ENCODE results near the gene NCAPG. TPM values are rescaled to one million over a fixed set of nuclear protein-coding genes. Genes with fewer than 3 reads are reported as not detected.

NCAPG gene
- polyA plus RNA-seq, 3 donors, result not detected

- H4K20me1 ChIP-seq (ENCODE audit: insufficient read depth, low read length), result no peaks in the 10 kb centered on the region
- H3K9ac ChIP-seq (ENCODE audit: insufficient read depth, low read length, poor library complexity, severe bottlenecking), result no peak overlapping the region
- no peaks in the 10 kb centered on the region for H3K79me2 ChIP-seq (ENCODE audit: insufficient read depth, low read length)
- intact Hi-C loops (cut with micrococcal nuclease), result no loop called here
- no peaks in the 10 kb centered on the region for H3K36me3 ChIP-seq (replicated peaks in 1 of 2; ENCODE audit: control insufficient read depth in 1 of 2, insufficient read depth in 2 of 2, low read length in 2 of 2)
- DNase-seq, result no peak
- no peaks in the 10 kb centered on the region for H3K27me3 ChIP-seq (ENCODE audit: control insufficient read depth in 2 of 2, insufficient read depth in 2 of 2, low read length in 2 of 2)
- H3K4me3 ChIP-seq (replicated peaks in 1 of 3; ENCODE audit: low read depth in 2 of 3, low read length in 3 of 3), result no peak overlapping the region
- Mint-ChIP-seq H3K27me3 (ENCODE audit: low read depth in 3 of 3) (no peaks in the 10 kb centered on the region), H3K27ac (no peak overlapping the region), H3K4me3 (no peak overlapping the region), H3K36me3 (peaks cover 5 to 11% of the 10 kb centered on the region in 2 donors), H3K4me1 (no peaks in the 10 kb centered on the region), H3K9me3 (peaks cover 0 to 4% (median 0%) of the 10 kb centered on the region in 7 donors)
- no peak overlapping the region for H3K4me2 ChIP-seq (replicated peaks; ENCODE audit: extremely low read depth, low read length, poor library complexity, severe bottlenecking)
- no peaks in the 10 kb centered on the region for H3K4me1 ChIP-seq (ENCODE audit: control insufficient read depth in 1 of 2, insufficient read depth in 2 of 2, low read length in 2 of 2)
- 100% methylated on average over 1 of the region's 4 CpGs for WGBS (ENCODE audit: insufficient coverage)
- H2AFZ ChIP-seq (ENCODE audit: insufficient read depth, low read depth, low read length, poor library complexity, severe bottlenecking), result no peak overlapping the region
- TF ChIP-seq, protein P1, sequence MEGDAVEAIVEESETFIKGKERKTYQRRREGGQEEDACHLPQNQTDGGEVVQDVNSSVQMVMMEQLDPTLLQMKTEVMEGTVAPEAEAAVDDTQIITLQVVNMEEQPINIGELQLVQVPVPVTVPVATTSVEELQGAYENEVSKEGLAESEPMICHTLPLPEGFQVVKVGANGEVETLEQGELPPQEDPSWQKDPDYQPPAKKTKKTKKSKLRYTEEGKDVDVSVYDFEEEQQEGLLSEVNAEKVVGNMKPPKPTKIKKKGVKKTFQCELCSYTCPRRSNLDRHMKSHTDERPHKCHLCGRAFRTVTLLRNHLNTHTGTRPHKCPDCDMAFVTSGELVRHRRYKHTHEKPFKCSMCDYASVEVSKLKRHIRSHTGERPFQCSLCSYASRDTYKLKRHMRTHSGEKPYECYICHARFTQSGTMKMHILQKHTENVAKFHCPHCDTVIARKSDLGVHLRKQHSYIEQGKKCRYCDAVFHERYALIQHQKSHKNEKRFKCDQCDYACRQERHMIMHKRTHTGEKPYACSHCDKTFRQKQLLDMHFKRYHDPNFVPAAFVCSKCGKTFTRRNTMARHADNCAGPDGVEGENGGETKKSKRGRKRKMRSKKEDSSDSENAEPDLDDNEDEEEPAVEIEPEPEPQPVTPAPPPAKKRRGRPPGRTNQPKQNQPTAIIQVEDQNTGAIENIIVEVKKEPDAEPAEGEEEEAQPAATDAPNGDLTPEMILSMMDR (IDR thresholded peaks at IDR 0.05), result no peak
- H3K27ac ChIP-seq (ENCODE audit: low read depth in 1 of 2, low read length in 2 of 2), result no peak overlapping the region
- no peaks in the 10 kb centered on the region for H3K9me3 ChIP-seq (replicated peaks in 1 of 2; ENCODE audit: control insufficient read depth in 1 of 2, insufficient read depth in 1 of 2, low read length in 2 of 2)
Measured at GRCh38 chr4:17875402-17876070, 64.8 kb downstream of the NCAPG start.

- no peak overlapping the region for H3K27ac ChIP-seq (ENCODE audit: low read depth in 1 of 2, low read length in 2 of 2)
- no peak overlapping the region for H2AFZ ChIP-seq (ENCODE audit: insufficient read depth, low read depth, low read length, poor library complexity, severe bottlenecking)
- DNase-seq, result no peak
- no peak overlapping the region for H3K4me2 ChIP-seq (replicated peaks; ENCODE audit: extremely low read depth, low read length, poor library complexity, severe bottlenecking)
- H3K4me1 ChIP-seq (ENCODE audit: control insufficient read depth in 1 of 2, insufficient read depth in 2 of 2, low read length in 2 of 2), result no peaks in the 10 kb centered on the region
- no peaks in the 10 kb centered on the region for H3K27me3 ChIP-seq (ENCODE audit: control insufficient read depth in 2 of 2, insufficient read depth in 2 of 2, low read length in 2 of 2)
- no peaks in the 10 kb centered on the region for H3K9me3 ChIP-seq (replicated peaks in 1 of 2; ENCODE audit: control insufficient read depth in 1 of 2, insufficient read depth in 1 of 2, low read length in 2 of 2)
- Mint-ChIP-seq H3K27me3 (ENCODE audit: low read depth in 3 of 3) (no peaks in the 10 kb centered on the region), H3K4me3 (no peak overlapping the region), H3K4me1 (no peaks in the 10 kb centered on the region), H3K9me3 (peaks cover 0 to 4% (median 0%) of the 10 kb centered on the region in 7 donors), H3K27ac (no peak overlapping the region), H3K36me3 (peaks cover 8 to 11% of the 10 kb centered on the region in 2 donors)
- no peak overlapping the region for H3K4me3 ChIP-seq (replicated peaks in 1 of 3; ENCODE audit: low read depth in 2 of 3, low read length in 3 of 3)
- intact Hi-C loops (cut with micrococcal nuclease), result no loop called here
- TF ChIP-seq, protein P1 (IDR thresholded peaks at IDR 0.05), result no peak
- WGBS (ENCODE audit: insufficient coverage), result no CpG with 5 or more reads among the region's 4 CpGs
- no peak overlapping the region for H3K9ac ChIP-seq (ENCODE audit: insufficient read depth, low read length, poor library complexity, severe bottlenecking)
- no peaks in the 10 kb centered on the region for H3K36me3 ChIP-seq (replicated peaks in 1 of 2; ENCODE audit: control insufficient read depth in 1 of 2, insufficient read depth in 2 of 2, low read length in 2 of 2)
- H3K79me2 ChIP-seq (ENCODE audit: insufficient read depth, low read length), result no peaks in the 10 kb centered on the region
- H4K20me1 ChIP-seq (ENCODE audit: insufficient read depth, low read length), result no peaks in the 10 kb centered on the region
Measured at GRCh38 chr4:17876943-17877342, 66.2 kb downstream of the NCAPG start.
